ENCODE results near the gene KCNJ11.

Gene KCNJ11

DNA sequence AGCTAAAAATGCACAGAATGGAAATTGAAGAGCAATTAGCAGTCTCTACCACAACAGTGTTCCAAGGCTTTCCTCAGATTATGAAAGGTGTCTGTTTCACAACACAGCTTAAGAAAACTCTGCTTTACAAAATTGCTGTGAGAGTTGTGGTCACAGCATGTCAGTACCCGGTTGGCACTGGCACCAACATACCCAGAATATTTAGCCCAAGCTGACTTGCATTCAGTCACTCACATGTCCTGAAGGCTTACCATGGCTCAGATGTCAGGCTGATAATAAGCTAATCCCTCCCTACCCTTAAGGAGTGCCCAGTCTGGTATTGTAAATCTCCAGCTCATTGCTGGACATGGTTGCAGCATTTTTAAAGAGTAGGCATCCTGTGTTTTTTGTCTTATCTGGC is 22.0 kb downstream of the KCNJ11 start:
- no peak for DNase-seq (ENCODE audit: low read depth in 2 of 2)

DNA sequence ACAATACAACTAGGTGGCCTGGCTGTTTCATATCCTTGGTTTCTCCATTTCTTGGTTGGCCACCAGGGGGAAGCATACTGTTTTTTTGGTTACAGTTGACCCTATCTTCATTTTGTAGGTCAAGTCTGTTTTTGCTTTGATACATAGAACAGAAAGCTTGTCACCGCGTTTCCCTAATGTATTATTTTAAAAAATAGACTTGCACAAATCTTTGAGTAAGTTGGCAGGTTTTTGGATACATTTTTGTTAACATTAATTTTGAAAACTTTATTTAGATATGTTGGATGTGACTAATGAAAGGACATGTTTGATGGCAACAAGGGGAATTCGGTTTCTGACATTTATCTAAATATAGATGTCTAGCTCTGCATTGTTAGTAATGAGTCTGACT is 33.9 kb downstream of the KCNJ11 start:
- peak; percentile 49 to 67 for DNase-seq (ENCODE audit: low read depth in 2 of 2)

DNA sequence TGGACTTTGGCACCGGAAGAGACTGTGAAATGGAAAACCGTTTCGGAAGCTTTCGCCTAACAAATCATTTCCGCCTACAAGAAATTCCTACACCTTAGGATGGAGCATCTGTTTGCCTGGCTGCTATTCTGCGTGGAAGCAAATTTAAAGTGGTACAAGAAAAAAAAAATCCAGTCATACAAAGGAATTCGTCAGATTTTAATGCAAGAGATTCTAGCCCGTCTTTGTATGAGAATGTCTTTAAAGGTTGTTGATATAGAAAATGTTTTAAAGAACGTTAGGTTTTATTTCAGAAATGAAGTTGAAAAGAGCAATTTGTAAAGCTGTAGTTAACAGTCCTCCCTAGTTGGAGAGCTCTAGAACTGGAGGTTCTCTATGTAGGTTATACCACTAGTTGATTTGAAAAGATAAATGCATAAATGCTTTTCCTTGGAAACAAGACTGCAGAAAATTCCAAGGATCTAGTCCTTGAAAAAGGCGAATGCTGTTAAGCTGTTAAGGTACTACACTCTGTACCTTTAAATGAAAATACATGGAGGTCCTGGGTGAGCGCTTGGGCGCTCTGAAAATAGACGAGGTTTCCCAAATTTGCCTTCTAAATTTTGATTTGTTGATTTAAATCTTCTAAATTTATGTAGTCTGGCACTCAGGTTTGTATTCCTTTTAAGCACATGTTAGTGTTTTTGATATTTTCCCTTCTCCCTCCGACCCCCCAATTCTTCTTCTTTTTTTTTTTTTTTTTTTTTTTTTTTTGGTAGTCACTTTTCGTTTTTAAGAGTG is 34.4 kb downstream of the KCNJ11 start:
- no peak for DNase-seq (ENCODE audit: low read depth in 2 of 2)

DNA sequence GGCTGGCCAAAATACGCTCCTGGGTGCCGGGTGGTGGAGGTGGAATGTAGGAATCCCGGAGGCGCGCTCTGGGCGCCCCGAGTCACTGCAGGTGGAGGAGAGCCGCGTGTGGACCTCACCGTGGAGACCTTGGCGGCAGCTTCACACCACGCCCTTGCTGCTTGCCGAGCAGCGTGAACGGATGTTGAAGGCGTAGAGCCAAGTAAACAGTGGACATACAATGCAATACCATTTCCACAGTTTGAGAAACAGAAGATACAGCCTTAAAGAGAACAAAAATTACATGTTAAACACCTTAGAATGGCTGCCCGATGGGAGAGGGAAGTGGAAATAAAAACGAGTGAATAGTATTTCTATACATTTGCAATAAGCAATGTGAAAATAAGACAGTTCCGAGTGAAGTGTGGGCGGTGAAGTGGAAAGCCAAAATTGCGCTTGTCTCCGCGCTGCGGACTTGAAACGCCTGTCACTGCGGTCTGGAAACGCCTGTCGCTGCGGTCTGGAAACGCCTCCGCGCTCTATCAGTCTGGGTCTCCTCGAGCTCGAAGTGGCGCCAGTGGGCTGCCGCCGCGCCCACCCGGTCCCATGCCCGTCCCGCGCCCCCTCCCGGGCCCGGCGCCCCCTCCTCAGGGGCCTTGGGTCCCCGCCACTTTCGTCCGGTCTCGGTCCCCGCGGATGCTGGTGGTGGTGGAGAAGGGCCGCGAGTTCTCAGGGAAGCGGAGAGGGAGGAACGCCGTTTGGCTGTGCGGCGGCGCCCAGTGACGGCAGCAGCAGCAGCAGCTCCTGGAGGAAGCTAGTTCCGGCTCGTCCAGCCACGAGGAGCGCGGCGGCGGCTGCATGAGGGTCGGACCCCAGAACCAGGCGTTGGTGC is 35.3 kb downstream of the KCNJ11 start:
- DNase-seq (ENCODE audit: low read depth in 2 of 2), result peak; percentile 42 to 56

DNA sequence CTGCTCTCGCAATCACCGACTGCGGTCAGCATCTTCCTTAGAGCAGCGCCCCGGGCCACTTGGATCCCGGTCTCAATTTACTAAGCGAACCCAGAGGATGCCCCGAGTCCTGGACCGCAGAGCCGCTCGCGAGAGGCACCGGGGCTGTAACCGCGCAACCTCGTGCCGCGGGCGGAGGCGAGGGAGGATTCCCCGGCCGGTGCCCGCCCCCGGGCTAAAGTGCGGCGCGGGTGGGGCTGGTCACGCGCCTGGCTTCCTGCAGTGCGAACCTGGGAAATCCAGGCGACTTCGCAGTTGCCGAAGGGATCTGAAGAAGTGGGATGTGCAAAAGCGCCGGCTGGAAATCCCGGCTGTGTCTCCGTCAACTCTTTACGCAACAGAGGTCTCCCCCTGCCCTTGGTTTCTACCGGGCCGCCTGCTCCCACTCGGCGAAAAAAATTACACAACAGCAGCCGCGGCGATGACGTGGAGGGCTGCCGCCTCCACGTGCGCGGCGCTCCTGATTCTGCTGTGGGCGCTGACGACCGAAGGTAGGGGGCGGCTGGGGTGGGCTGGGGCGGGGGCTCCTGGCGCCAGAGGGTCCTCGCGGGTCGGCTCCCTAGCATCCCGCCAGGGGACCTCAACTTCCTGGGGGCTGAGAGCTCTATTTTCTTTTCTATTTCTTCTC is 36.8 kb downstream of the KCNJ11 start, which contains the start of gene NCR3LG1:
Gene NCR3LG1 (plus strand): TSS at position 291 of the 667 bp plus-strand sequence. CDS start 170 bp downstream, at position 461.
- DNase-seq (ENCODE audit: low read depth in 2 of 2), result peak in 1 of 2 donors; percentile 36

DNA sequence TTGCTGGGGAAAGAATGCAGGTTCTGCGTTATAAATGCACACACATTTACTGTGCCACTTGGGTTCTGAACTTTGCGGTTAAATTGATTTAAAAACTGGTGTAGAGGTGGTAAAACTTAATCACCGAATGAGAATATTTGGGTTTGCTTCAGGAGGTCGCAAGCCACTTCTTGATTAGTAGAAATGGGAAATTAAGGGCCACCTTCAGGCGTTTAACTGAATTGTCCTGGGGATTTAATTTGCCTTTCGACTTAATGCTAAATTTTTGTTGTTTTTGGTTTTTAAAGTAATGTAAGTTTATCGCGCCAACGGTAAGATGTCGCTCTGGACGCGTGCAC is 37.3 kb downstream of the KCNJ11 start:
- DNase-seq (ENCODE audit: low read depth in 2 of 2), result no peak

GRCh38 chr11:17350455-17351171 is 37.8 kb downstream of the KCNJ11 start:
- DNase-seq (ENCODE audit: low read depth in 2 of 2), result no peak

DNA sequence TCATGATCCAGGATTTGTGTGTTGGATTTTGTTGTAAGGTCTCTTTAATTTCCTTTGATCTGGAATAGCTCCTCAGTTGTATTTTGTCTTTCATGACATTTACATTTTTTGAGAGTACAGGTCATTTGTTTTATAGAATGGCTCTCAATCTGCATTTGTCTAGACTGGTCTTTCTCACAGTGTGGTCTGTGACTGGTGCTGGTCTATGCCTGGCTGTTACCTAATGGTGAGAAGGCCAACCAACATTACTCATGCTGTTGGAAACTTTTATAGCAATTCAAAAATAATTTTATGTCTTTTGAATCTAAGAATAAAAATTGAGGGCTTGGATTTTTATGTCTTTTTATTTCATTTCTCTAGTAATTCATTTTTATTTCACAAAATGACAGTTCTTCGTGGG is 40.8 kb downstream of the KCNJ11 start:
- no peak for DNase-seq (ENCODE audit: low read depth in 2 of 2)

DNA sequence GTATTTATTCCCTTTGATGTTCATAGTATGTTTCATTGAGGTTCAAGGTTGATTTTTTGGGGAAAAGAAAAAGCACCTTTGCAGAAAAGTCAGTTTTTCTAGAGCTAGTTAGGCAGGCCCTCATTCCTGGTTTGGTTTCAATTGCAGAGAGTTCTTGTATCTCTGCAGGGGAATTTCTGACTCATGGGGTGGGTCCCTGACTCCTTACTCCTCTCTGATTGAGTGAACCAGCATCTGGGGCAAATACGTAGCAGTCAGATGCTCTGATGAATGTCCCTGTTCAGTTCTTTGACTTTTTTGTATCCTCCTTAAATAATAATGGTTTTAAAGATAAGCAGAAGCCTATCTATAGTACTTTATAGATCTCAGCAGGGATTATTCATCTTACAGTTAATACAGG is 44.6 kb downstream of the KCNJ11 start:
- DNase-seq (ENCODE audit: low read depth in 2 of 2), result peak; percentile 24 to 46

GRCh38 chr11:17343257-17343656 is 45.2 kb downstream of the KCNJ11 start:
- no peak for DNase-seq (ENCODE audit: low read depth in 2 of 2)
